Right cardiac atrium (tissue), 5 donors: Measurements from ENCODE around the gene CRCP. TPM values are rescaled to one million over a fixed set of nuclear protein-coding genes. Genes with fewer than 3 reads are reported as not detected.
A peak's percentile ranks its signal among the peaks of the same experiment; 100 is the strongest.
"Not testable (repeated sequence)": the region's sequence is repeated elsewhere in the genome, so short reads cannot be mapped to it uniquely, and the experiment has no call there.

Source experiments
- ATAC-seq, 2 donors: fragments of 200-7000 bp; cut with Tn5 transposase; one replicate each; pipeline versions ENCODE4 v1.8.0 to v1.9.1; 2020; ENCODE audit warnings: moderate library complexity in 2 of 2, mild to moderate bottlenecking in 1 of 2
- DNase-seq, 3 donors: peaks; one replicate each; pipeline ENCODE4 v3.0.0-alpha.2; 2020
- H3K27ac ChIP-seq: one replicate; pipeline ENCODE4 v1.5.1; 2013; ENCODE audit warnings: mild to moderate bottlenecking, low read length, control low read depth, moderate library complexity
- H3K27me3 ChIP-seq: one replicate; pipeline ENCODE4 v1.6.1; 2013; ENCODE audit not compliant: control insufficient read depth, insufficient read depth
- H3K4me1 ChIP-seq: one replicate; pipeline ENCODE4 v1.6.1; 2013; ENCODE audit warnings: low read length; ENCODE audit not compliant: control insufficient read depth, insufficient read depth
- H3K4me3 ChIP-seq: one replicate; pipeline ENCODE4 v1.5.1; 2013; ENCODE audit warnings: low read length, control low read depth
- H3K9me3 ChIP-seq: one replicate; pipeline ENCODE4 v1.6.1; 2013; ENCODE audit warnings: low read length; ENCODE audit not compliant: control insufficient read depth
- WGBS: extraction: QIAGEN DNeasy Blood & Tissue Kit; methylation state at CpG from one replicate; pipeline ENCODE4 v1.1.7; 2013; 5-methylcytosine and 5-hydroxymethylcytosine counted together
- intact Hi-C, 4 donors: fragments of 100-400 bp; cut with DNase I; formaldehyde crosslinking; loops; one replicate each; pipeline versions ENCODE4 v1.11.0 to v1.14.0; 2022 to 2023
- long read RNA-seq, 4 donors: library from polyadenylated mRNA; unstranded; transcript quantifications; one replicate each; pipeline ENCODE4 v2.0.0, GENCODE V29; 2020 to 2021
- polyA plus RNA-seq: library from polyadenylated mRNA; stranded (reverse); fragments of 200-250 nt; gene quantifications from one replicate; pipeline ENCODE4 v1.2.3, GENCODE V29; 2013
- total RNA-seq, 4 donors: library from RNA; stranded (reverse); fragmentation: NEBNext Ultra II Directional; extraction: Animal tissue kit (Norgen Biotek cat#: 25700); gene quantifications; one replicate each; pipeline ENCODE4 v1.2.1, GENCODE V29; 2021
- donor health status: healthy with polysubstance abuse.
- donor health status: DM: no; HTN: yes; CAD: no.
- donor health status: DM: no; HTN: no; CAD: no.
- donor health status: DM: no; HTN: yes; CAD: no; lungs with severe emphysema.
- donor health status: DM: yes; HTN: yes; CAD: no.

The CRCP gene
- total RNA-seq, result 10 to 100 TPM; 28.3 to 31.5 (median 28.9) TPM
- polyA plus RNA-seq, result 18.7 TPM
- long read RNA-seq, donor 1, transcript CRCP-203 (6 exons, 3,009 nt), result major isoform, 16 of 22 reads
- long read RNA-seq, donor 1, partial matches to known transcripts, result 1 of 22 reads
- long read RNA-seq, donor 1, other reads (novel, unspliced or antisense), result 4 of 22 reads
- long read RNA-seq, donor 2, partial matches to known transcripts, result 0 of 2 reads
- long read RNA-seq, donor 2, other reads (novel, unspliced or antisense), result 1 of 2 reads
- long read RNA-seq, donor 3, transcript CRCP-203 (6 exons, 3,009 nt), result major isoform, 10 of 16 reads
- long read RNA-seq, donor 3, partial matches to known transcripts, result 1 of 16 reads
- long read RNA-seq, donor 3, other reads (novel, unspliced or antisense), result 4 of 16 reads
- long read RNA-seq, donor 4, partial matches to known transcripts, result 0 of 1 reads
- long read RNA-seq, donor 4, other reads (novel, unspliced or antisense), result 1 of 1 reads

DNA sequence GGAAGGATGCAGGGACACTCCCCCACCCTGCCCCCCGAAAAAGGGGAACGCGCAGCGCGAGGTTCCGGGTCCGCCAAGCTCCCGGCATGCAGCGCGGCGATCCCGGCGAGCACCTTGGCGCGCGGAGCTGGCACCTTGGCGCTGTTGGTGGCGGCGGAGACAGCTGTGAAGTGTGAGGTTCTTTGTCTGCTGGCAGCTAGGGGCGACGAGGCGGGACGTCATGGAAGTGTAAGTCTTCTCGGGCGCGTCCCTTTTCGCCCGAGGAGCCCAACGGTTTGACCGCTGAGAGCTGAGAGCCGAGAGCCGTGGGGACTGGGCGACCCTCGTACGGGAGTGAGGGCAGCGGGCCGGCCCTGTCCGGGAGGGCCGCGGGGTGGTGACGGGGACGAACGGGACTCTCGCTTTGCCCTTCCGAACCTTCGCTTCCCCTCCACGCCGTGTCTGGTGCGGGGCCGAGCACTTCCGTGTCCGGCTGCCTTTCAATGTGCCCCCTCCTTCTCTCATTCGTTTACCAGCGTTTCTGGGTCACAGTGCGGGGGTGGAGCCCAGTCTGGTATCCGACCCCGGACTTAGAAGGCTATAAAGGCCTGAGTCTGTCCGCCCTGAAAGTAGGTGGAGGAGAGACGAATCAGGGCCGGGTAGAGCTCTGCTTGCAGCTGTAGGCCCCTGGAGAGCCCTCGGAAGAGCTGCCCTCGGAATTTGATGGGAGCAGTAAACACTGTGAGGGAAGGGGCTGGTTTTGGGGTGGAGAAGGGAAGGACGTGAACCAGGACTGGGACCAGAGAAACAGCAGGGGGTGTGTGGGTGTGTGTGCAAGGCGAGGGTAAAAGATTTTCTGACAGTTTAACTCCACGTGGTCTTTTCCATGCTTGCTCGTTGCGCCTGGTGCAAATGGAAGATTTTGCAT, at the start of gene CRCP:
CRCP (plus strand) TSS at position 105 of the 907 bp plus-strand sequence; CDS start at position 221, 116 bp downstream.
- H3K9me3 ChIP-seq, result no peaks in the 10 kb centered on the region
- intact Hi-C loops, result no loop called here
- DNase-seq (peak; percentile 86 to 93 (median 93)), ATAC-seq (peak; percentile 96)
- peak within 1 kb of the TSS; percentile 57 for H3K4me3 ChIP-seq
- WGBS, result under 1% methylated on average over 67 of the region's 67 CpGs
- peaks cover 4% of the 10 kb centered on the region for H3K4me1 ChIP-seq
- H3K27me3 ChIP-seq, result no peaks in the 10 kb centered on the region
- peak within 1 kb of the TSS; percentile 84 for H3K27ac ChIP-seq

DNA sequence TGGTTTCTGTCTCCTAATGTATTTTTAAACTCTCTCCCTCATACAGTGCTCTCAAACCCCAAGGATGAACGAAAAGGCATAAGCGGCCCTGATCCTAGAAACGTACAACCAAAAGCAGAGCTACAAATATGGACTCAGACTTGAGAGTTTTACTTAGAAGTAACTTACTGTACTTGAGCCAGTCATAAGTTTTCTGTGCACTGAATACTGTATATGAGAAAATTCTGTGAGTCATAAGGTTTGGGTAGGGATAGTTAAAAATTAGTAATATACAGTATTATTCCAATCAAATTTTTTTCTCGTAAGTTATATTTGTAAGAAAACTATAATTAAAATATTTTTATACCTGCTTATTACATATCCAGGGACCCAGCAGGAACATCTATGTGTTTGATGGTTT, 44.9 kb upstream of the CRCP start:
- no peak for DNase-seq
- H3K27me3 ChIP-seq, result no peaks in the 10 kb centered on the region
- ATAC-seq, result no peak
- H3K4me1 ChIP-seq, result no peaks in the 10 kb centered on the region
- 92% methylated on average over 4 of the region's 4 CpGs for WGBS
- no peak overlapping the region for H3K27ac ChIP-seq
- intact Hi-C loops, result no loop called here
- H3K9me3 ChIP-seq, result no peaks in the 10 kb centered on the region
- H3K4me3 ChIP-seq, result no peak overlapping the region

DNA sequence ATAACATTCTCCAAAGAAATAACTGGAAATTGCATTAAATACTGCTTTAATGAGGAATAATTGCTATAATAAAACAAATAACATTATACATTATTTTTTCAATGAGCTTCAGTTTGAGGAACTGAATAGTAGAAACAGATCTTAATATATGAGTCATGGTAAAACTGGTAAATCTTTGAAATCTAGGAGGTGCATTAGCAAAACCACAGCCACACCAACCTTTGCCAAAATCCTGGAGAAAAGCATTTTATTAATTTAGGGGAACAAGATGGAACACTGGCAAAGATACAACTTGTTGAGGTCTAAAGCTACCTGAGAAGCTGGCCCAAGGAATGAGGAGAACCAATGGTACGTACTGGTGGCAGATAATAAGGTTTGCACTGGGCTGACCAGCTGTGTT, 44.4 kb upstream of the CRCP start:
- Histone ChIP-seq H3K4me3 (no peak overlapping the region), H3K4me1 (no peaks in the 10 kb centered on the region), H3K27me3 (no peaks in the 10 kb centered on the region), H3K27ac (no peak overlapping the region), H3K9me3 (no peaks in the 10 kb centered on the region)
- 88% methylated on average over 1 of the region's 1 CpG for WGBS
- ATAC-seq, result no peak
- no peak for DNase-seq
- intact Hi-C loops, result no loop called here

DNA sequence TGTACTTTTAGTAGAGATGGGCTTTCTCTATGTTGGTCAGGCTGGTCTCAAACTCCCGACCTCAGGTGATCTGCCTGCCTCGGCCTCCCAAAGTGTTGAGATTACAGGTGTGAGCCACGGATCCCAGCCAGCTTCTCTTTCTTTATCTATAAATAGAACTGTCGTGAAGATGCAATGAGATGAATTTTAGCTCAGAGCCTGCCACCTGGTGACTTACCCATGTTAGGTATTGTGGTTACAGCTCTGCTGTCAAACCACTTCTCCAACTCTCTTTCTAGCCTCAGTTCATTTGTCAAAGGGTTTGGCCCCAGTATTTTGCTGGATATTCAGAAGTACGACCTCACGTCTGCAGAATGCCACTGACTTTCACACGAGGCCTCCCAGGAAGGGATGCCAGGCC, 42.4 kb upstream of the CRCP start:
- H3K27me3 ChIP-seq, H3K27ac ChIP-seq, H3K9me3 ChIP-seq, intact Hi-C loops, ATAC-seq, H3K4me1 ChIP-seq, H3K4me3 ChIP-seq, DNase-seq: not testable (repeated sequence)
- WGBS, result 52% methylated on average over 7 of the region's 7 CpGs

DNA sequence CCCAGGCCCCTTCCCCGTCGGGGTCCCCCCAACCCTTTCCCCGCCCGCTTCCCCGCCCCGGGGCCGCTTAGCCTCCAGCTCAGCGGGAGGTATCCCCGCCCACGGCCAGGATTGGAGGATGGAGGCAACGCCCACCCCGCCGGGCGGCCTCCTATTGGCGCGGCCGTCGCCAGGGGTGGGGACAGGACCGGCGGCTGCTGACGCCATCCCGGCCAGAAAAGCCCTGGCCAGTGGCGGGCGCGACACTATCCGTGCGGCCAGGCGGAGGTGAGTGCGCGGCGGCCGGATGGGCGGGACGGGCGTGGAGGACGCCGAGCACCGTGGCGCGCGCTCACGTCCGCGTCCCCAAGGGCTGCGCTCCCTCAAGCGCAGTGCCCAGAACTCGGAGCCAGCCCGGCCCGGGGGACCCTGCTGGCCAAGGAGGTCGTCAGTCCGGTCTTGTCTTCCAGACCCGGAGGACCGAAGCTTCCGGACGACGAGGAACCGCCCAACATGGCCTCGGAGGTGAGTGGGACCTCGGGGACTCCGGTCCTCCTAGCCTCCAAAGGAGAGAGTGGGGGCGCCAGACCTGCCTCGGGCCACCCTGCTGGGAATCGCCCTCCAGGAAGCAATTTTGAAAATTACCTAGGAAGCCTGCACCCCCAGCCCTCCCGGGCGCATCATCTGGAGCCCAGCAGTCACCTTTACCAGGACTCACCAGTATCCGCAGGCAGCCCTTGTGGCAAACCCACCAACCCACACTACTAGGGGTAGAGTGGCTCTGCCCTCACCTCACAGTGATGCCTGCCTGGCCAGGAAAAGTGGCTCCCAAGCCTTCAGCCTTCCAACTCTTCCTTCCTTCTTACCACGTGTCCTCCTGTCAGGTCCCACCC, 38.8 kb upstream of the CRCP start, which contains the start of gene ASL:
ASL (plus strand) TSS at position 230 of the 872 bp plus-strand sequence; CDS start at position 493, 263 bp downstream.
- Histone ChIP-seq H3K27ac (peak within 1 kb of the TSS; percentile 10), H3K4me3 (peak within 1 kb of the TSS; percentile 62), H3K4me1 (peaks cover 2% of the 10 kb centered on the region), H3K9me3 (no peaks in the 10 kb centered on the region), H3K27me3 (no peaks in the 10 kb centered on the region)
- ATAC-seq, result peak; percentile 100
- intact Hi-C loops, result no loop called here
- WGBS, result under 1% methylated on average over 67 of the region's 67 CpGs
- DNase-seq, result peak; percentile 96 to 98 (median 98)

DNA sequence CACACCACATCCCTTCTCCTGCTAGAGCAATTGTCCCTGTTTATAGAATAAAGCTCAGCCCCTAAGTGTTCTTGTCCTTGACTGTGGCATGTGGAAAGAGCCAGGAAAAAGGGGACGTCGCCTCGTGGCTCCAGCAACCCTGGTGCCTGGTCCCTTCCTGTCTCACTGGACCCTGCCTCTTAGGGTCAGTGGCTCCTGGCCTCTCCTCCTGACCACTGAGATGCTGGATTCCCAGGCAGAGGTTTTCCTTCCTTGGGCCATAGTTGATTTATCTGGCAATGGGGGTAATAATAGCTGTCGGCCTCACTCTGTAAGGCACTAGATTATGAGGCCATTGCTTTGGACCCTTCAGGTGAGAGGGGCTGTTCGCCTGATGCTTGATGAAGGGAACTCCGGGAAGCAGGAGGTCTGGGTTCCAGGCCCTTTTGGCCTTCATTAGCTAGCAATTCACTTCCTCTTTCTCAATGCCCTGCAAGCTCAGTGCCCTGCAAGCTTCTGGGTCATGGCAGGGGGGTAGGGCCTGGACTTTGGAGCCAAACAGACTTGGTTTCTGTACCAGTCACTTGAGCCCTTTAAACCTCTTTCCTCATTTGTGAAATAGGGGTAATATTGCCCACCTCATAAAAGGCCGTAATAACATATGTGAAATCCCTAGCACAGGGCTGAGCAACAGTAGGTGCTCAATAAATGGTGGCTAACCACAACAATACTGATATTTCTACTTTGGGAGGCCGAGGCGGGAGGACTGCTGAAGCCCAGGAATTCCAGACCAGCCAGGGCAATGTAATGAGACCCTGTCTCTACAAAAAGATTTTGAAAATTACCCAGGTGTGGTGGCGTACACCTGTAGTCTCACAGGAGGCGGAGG, 38.0 kb upstream of the CRCP start:
- no peak overlapping the region for H3K27ac ChIP-seq
- DNase-seq, result no peak
- 73% methylated on average over 11 of the region's 11 CpGs for WGBS
- no peaks in the 10 kb centered on the region for H3K27me3 ChIP-seq
- peak overlapping the region; percentile 62 for H3K4me3 ChIP-seq
- ATAC-seq, result no peak
- intact Hi-C loops, result no loop called here
- H3K9me3 ChIP-seq, result no peaks in the 10 kb centered on the region
- peaks cover 2% of the 10 kb centered on the region for H3K4me1 ChIP-seq

DNA sequence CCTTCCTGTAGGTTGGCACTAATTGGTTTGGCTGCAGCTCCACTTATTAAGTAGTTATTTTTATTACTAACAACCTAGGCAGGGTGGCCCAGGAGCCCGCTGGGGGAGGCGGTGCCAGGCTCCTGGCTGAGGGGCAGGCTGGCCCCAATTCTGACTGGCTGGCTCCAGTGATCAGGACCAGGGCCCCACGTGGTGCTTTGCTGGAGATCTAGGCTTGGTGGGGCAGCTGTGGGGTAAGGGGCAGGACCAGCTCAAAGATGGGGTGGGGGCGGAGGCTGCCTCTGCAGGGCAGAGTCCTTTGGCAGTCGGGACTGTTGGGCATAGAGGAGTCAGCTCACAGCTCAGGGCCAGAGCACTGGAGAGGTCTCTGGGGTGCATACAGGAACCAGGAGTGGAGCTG, 36.6 kb upstream of the CRCP start:
- Histone ChIP-seq H3K9me3 (no peaks in the 10 kb centered on the region), H3K27ac (no peak overlapping the region), H3K27me3 (no peaks in the 10 kb centered on the region), H3K4me1 (peaks cover 2% of the 10 kb centered on the region), H3K4me3 (no peak overlapping the region)
- DNase-seq, result no peak
- intact Hi-C loops, result no loop called here
- no peak for ATAC-seq
- WGBS, result 91% methylated on average over 5 of the region's 5 CpGs

DNA sequence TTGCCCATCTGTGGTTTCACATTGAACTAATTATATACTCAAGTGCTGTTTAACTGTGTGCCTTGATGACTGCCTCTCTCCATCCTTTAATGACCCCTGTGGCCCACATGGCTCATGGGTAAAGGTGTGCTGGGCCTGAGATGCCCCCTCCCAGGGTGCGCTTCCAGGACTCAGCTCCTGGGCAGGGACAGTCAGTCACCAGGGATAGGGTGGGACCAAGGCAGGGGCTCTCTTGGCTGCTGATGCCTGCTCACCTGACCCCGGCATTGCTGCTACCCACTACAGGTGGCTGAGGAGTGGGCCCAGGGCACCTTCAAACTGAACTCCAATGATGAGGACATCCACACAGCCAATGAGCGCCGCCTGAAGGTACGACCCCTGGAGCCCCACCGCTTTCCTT, 32.6 kb upstream of the CRCP start:
- intact Hi-C loops, result no loop called here
- DNase-seq, result no peak
- 98% methylated on average over 6 of the region's 6 CpGs for WGBS
- no peaks in the 10 kb centered on the region for H3K4me1 ChIP-seq
- H3K27me3 ChIP-seq, result no peaks in the 10 kb centered on the region
- H3K27ac ChIP-seq, result no peak overlapping the region
- H3K9me3 ChIP-seq, result no peaks in the 10 kb centered on the region
- H3K4me3 ChIP-seq, result no peak overlapping the region
- ATAC-seq, result no peak

DNA sequence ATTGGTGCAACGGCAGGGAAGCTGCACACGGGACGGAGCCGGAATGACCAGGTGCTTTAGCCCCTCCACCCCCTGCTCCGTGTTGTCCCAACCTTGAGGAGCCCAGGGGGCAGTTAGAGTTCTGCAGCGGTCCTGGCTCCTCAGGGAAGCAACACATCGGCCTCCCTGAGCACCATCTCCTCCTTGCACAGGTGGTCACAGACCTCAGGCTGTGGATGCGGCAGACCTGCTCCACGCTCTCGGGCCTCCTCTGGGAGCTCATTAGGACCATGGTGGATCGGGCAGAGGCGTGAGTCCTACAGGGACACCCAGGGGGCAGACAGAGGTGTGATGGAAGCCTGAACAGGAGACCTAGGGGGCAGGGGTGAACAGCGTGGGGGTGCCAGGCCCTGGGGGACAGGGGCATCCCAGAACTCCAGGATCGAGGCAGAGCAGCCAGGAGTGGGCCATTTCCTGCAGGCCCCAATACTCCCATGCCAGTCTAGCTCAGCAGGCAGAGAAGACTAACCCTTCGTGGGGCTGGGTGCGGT, 31.7 kb upstream of the CRCP start:
- H3K4me3 ChIP-seq, result no peak overlapping the region
- H3K27ac ChIP-seq, result no peak overlapping the region
- ATAC-seq (no peak), DNase-seq (no peak)
- H3K9me3 ChIP-seq, result no peaks in the 10 kb centered on the region
- no peaks in the 10 kb centered on the region for H3K27me3 ChIP-seq
- intact Hi-C loops, result no loop called here
- no peaks in the 10 kb centered on the region for H3K4me1 ChIP-seq
- WGBS, result 96% methylated on average over 16 of the region's 16 CpGs
